Mesenteric fat pad (tissue), 1 donor: Measurements from ENCODE around the gene CEP295NL. TPM values are rescaled to one million over a fixed set of nuclear protein-coding genes. Genes with fewer than 3 reads are reported as not detected.
"Not testable (repeated sequence)": the region's sequence is repeated elsewhere in the genome, so short reads cannot be mapped to it uniquely, and the experiment has no call there.

Source experiments
- DNase-seq: peaks from one replicate; pipeline ENCODE4 v3.0.0-alpha.2; 2020; ENCODE audit warnings: low spot score
- total RNA-seq: library from RNA; stranded (reverse); fragmentation: NEBNext Ultra II Directional; extraction: Animal tissue kit (Norgen Biotek cat#: 25700); gene quantifications from one replicate; pipeline ENCODE4 v1.2.1, GENCODE V29; 2021
- donor health status: DM: yes; HTN: yes; CAD: no.

CEP295NL gene
- total RNA-seq, 1 donor from 2014 or later = 6.5 TPM

DNA sequence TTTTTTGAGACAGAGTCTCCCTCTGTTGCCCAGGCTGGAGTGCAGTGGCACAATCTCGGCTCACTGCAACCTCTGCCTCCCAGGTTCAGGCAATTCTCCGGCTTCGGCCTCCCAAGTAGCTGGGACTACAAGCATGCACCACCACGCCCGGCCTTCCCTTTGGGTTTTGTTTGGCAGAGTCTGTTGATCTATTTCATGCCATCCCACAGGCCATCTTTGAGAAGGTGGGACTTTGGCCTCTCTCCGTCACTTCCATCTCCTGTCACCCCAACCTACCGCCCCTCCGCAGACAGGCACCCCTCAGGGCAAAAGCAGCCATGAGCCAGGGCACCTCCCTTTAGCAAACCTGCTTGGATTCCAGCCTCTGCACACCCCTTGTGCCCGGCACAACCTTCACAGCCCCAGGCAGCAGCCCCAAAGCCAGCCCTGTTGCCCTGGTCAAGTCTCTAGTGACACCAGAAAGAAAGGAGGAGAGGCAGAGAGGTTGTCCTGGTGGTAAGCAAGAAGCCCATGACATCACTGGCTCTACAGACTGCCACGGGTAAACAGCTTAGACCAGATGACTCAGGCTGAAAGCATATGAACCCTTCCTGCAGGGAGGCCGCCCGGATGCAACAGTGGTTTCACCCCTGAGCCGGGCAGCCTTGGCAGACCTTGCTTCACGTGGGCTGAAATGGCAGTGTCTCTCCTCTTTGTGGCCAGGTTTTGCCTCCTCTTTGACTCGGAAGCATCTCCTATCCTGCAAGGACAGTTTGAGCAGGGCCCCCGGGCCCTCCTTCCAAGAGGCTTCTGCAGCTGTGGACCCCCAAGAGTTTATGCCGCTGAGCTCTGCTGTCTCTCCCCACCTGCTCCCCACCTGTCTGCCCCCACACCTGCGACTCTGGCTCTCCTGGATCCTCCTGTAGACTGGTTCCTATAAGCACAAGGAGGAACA is 30.3 kb upstream of the CEP295NL start:
- DNase-seq = no peak

DNA sequence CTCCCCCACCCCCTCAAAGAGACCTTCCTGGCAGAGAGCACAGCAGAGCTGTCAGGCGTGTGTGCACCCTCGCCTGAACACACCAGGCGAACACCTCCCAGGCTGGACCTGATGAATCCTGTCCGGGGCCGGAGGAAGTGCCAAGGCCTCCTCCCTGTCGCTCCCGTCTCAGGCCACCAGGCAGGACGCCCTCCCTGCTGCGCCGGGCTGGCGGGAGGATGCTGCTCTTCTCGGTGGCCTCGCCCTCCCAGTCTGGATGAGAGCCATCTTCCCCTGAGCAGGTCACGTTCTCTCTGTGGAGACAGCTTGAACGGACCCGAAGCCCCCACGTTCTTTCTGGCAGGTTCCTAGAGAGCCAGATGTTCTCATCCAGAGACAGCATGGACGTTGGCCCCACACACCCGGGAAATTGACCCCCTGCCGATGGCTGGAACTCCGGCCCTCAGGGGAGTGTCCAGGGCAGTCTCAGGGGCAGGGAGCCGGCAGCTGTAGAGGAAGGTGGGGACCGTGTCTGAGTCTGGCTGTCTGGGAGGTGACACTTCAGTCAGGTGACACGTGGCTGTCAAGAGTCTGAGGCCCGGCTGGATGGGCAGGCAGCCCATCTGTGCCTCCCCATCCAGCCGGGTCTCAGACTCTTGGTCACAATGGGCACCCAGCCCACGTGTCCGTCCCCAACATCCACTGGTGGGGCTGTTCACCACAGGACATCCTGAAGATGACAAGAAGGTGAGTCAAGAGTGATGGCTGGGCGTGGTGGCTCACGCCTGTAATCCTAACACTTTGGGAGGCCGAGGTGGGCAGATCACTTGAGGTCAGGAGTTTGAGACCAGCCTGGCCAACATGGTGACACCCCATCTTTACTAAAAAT is 27.1 kb upstream of the CEP295NL start:
- DNase-seq = no peak

- no peak for DNase-seq
Measured at GRCh38 chr17:78925662-78926555, 22.9 kb upstream of the CEP295NL start.

- peak; percentile 95 for DNase-seq
Measured at GRCh38 chr17:78925234-78925633, 22.2 kb upstream of the CEP295NL start, which contains the start of gene TIMP2. Gene TIMP2 (minus strand): TSS chr17:78925387. CDS start chr17:78925088, 299 bp downstream.

DNA sequence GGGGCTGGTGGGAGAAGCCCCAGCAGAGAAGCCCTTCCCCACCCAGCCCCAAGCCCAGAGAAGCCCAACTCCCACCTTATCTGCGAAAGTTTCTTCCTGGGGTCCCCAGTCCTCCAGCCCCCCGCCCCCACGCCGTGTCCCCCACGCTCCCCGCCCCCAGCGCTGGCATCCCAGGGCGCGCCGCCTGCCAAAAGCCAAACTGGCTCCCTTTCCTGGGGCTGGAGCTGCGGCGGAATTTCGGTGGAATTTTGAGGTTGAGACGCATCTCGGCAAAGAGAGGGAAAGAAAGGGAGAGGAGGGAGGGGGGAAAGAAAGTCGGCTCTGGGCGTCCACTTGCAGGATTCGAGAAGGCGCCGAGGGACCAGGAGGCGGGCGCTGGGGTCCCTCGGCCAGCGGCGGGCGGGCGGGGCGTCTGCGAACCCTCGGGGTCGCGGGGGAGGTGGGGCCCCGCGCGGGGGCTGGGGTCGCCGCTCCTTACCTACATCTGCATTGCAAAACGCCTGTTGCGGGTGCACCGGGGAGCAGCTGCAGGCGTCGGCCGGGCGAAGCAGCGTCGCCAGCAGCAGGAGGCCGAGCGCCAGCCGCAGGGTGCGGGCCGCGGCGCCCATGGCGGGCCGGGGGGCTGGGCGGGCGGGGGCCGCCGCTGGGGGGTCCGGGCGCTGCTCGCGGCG is 21.6 kb upstream of the CEP295NL start:
- no peak for DNase-seq

- DNase-seq = no peak
Measured at GRCh38 chr17:78923660-78924453, 20.9 kb upstream of the CEP295NL start.

- DNase-seq = no peak
Measured at GRCh38 chr17:78922816-78923498, 20.0 kb upstream of the CEP295NL start.

DNA sequence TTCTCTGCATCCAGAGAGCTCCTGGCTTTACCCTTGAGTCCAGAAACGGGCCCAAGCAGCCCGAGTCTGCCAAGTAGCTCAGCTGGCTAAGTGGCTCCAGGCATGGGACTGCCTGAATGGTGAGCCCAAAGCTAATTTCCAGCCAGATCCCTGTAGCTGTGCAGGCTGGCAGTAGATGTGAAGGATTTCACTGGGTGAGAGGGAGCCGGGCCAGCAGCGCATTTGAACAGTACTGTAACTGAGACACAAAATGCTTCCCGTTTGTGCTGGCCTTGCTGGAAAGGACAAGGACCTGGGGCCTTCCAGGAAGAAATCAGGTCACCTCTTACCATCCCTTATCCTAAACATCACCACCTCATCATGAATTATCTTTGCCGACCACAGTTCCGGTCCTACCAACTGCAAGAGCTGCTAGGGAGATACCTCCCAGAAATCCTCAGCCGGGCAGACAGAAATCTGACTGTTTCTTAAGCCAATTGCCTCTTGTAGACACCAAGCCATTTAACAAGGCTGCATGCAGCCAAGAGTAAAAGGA is 18.5 kb upstream of the CEP295NL start:
- no peak for DNase-seq

- no peak for DNase-seq
Measured at GRCh38 chr17:78920528-78920927, 17.5 kb upstream of the CEP295NL start.

- DNase-seq = no peak
Measured at GRCh38 chr17:78919861-78920450, 17.0 kb upstream of the CEP295NL start.

- DNase-seq = no peak
Measured at GRCh38 chr17:78918979-78919378, 16.0 kb upstream of the CEP295NL start.

DNA sequence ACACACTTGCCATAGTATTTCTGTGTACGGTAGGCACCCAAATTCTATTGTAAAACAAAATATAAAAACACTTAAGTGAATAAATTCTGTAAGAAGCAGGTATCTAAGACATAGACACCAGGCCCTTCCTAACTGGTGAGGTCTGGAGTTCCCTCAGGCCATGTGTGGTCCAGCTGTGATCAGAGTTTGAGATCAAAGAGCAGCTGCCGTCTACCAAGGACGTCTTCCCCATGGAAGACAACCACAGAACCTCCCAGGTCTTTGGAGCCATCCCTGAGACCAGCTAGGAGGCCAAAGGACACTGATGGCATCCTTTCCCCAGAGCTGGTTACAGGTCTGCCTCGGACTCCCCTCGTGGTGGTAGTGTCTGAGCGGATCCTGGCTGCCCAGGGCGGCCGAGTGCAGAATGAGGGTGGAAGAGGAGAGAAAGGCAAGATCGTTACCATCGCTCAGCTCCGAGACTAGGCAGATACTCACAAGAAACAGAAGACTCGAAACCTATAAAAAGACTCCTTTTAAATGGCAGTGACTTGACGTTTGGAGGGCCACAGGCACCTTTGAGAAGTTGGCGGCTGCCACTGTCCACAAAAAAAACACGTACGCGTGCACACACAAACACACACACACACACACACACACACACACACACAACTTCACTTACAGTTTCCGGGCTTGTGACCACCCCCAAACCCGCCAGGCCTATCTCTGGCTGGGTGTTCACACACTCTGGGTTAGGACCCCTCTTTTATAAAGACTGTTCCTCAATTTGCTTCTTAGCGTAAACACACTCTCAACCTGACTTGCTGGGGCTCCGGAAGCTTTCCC is 14.7 kb upstream of the CEP295NL start:
- no peak for DNase-seq

DNA sequence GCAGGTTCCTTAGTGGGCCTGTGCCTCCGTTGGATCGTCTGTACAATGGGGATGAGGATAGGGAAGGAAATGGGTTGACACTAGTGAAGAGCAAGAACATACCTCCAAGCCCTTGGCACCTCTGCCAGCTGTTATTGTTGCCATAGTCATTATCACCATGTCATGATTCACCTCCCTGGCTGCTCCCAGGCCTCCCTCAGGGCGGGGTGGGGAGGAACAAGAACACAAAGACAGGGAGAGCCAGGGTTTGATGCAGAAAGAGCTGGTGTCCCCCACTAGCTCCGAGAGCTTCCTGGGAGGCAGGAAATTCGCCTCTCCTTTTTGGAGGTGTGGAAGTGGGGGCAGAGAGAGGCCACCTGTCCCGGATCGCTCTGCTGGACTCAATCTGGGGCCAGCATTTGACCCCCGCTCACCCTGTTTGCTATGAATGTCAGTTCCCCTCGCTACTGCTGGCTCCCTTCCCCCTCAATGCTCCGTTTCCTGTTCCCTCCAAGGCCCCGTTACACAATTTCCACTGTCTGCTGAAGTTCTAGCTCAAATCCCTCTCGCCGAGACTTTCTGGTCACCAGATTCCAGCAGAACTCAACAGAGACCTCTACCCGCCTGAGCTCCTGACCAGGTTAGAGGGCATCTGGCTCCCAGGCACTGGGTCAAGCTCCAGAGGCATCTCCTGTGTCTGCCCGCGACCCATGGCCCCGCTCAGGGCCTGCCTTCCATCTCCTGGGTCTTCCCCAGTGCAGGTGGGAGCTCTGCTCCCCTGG is 13.1 kb upstream of the CEP295NL start:
- DNase-seq = no peak

- DNase-seq = no peak
Measured at GRCh38 chr17:78913115-78913514, 10.1 kb upstream of the CEP295NL start.

GRCh38 chr17:78912082-78912481 is 9.1 kb upstream of the CEP295NL start:
- no peak for DNase-seq

DNA sequence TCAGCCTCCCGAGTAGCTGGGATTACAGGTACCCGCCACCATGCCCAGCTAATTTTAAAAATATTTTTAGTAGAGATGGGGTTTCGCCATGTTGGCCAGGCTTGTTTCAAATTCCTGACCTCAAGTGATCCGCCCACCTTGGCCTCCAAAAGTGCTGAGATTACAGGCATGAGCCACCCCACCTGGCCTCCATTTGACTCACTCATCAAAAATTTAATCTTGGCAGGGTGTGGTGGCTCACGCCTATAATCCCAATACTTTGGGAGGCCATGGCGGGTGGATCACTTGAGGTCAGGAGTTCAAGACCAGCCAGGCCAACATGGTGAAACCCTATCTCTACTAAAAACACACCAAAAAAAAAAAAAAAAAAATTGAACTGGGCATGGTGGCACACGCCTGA is 8.5 kb upstream of the CEP295NL start:
- DNase-seq = not testable (repeated sequence)
